HepG2 (cell line): ENCODE data around the gene MBD3L3. TPM values are rescaled to one million over a fixed set of nuclear protein-coding genes. Genes with fewer than 3 reads are reported as not detected.
A peak's percentile ranks its signal among the peaks of the same experiment; 100 is the strongest.

ENCODE experiments used
- ARID2 ChIP-seq: sonication (generic); formaldehyde crosslinking; IDR thresholded peaks from 2 replicates; pipeline ENCODE4 v1.8.1; 2022; ENCODE audit warnings: mild to moderate bottlenecking, missing genetic modification reagents, borderline replicate concordance
- ELF4 ChIP-seq: sonication (generic); formaldehyde crosslinking; IDR thresholded peaks from 2 replicates; pipeline ENCODE4 v1.5.0; 2020; ENCODE audit warnings: missing genetic modification reagents, mild to moderate bottlenecking, moderate library complexity, borderline replicate concordance
- HNRNPK ChIP-seq: fragments of 200-400 bp; formaldehyde crosslinking; IDR thresholded peaks from 2 replicates; pipeline ENCODE4 v1.6.1; 2018; ENCODE audit warnings: low read length, low read depth, moderate library complexity, mild to moderate bottlenecking; ENCODE audit not compliant: poor library complexity, severe bottlenecking
- MAF1 ChIP-seq: sonication (generic); formaldehyde crosslinking; IDR thresholded peaks from 2 replicates; pipeline ENCODE4 v1.5.0; 2020; ENCODE audit warnings: missing genetic modification reagents, borderline replicate concordance
- MED1 ChIP-seq: sonication (generic); formaldehyde crosslinking; IDR thresholded peaks from 2 replicates; pipeline ENCODE4 v1.4.0; 2020; ENCODE audit warnings: missing genetic modification reagents
- NFYC ChIP-seq: IDR thresholded peaks from 2 replicates; pipeline ENCODE4 v1.6.1; 2016; ENCODE audit warnings: missing genetic modification reagents, missing compliant biosample characterization
- PCBP2 ChIP-seq: fragments of 200-400 bp; formaldehyde crosslinking; optimal IDR thresholded peaks from 2 replicates; pipeline ENCODE3; 2018; ENCODE audit warnings: low read length, low read depth; ENCODE audit not compliant: poor library complexity, severe bottlenecking
- PHF8 ChIP-seq: sonication (generic); formaldehyde crosslinking; IDR thresholded peaks from 2 replicates; pipeline ENCODE4 v1.5.0; 2020; ENCODE audit warnings: missing genetic modification reagents
- PRDM4 ChIP-seq: sonication (generic); formaldehyde crosslinking; IDR thresholded peaks from 2 replicates; pipeline ENCODE4 v1.9.0; 2021; ENCODE audit warnings: missing genetic modification reagents, borderline replicate concordance
- RAD21 ChIP-seq: fragments of 450-650 bp; formaldehyde crosslinking; IDR thresholded peaks from 2 replicates; pipeline ENCODE4 v1.5.0; 2020; ENCODE audit warnings: mild to moderate bottlenecking
- RCOR2 ChIP-seq: IDR thresholded peaks from 2 replicates; pipeline ENCODE4 v1.6.1; 2016; ENCODE audit warnings: missing biosample characterization, missing genetic modification reagents
- RERE ChIP-seq: IDR thresholded peaks from 2 replicates; pipeline ENCODE4 v1.6.1; 2016; ENCODE audit warnings: low read depth, missing genetic modification reagents, missing compliant biosample characterization
- SAFB2 ChIP-seq: sonication (generic); formaldehyde crosslinking; IDR thresholded peaks from 2 replicates; pipeline ENCODE4 v1.5.1; 2020; ENCODE audit warnings: missing genetic modification reagents, low read depth, mild to moderate bottlenecking, borderline replicate concordance
- TFDP1 ChIP-seq: IDR thresholded peaks from 2 replicates; pipeline ENCODE4 v1.6.1; 2016; ENCODE audit warnings: missing compliant biosample characterization, missing genetic modification reagents, borderline replicate concordance
- THYN1 ChIP-seq: sonication (generic); formaldehyde crosslinking; IDR thresholded peaks from 2 replicates; pipeline ENCODE4 v1.8.1; 2023; ENCODE audit warnings: low read depth, mild to moderate bottlenecking, moderate library complexity, missing genetic modification reagents, borderline replicate concordance
- ZBTB43 ChIP-seq: sonication (generic); formaldehyde crosslinking; conservative IDR thresholded peaks from 2 replicates; pipeline ENCODE4 v1.4.0; 2020; ENCODE audit warnings: missing genetic modification reagents
- ZBTB8A ChIP-seq: sonication (generic); formaldehyde crosslinking; IDR thresholded peaks from 2 replicates; pipeline ENCODE4 v1.4.0; 2020; ENCODE audit warnings: mild to moderate bottlenecking, low read depth, missing genetic modification reagents, borderline replicate concordance
- polyA plus RNA-seq, 8 experiments: library from polyadenylated mRNA; depleted of rRNA in 3 of 8; stranded (reverse) in 7 of 8; unstranded in 1 of 8; fragments of >200 nt; fragmentation: Illumina TruSeq in 4 of 8; extraction: Trizol in 4 of 8; gene quantifications; 2 replicates each; pipeline versions ENCODE4 v1.2.1 to v1.2.3, GENCODE V29; 2011 to 2016; ENCODE audit warnings: low read depth in 4 of 8, missing spikeins in 1 of 8, mixed read lengths in 1 of 8; ENCODE audit not compliant: insufficient read depth in 1 of 8
- total RNA-seq, 5 experiments: library from RNA; depleted of rRNA; stranded (reverse); fragments of >200 nt; fragmentation: Illumina TruSeq; extraction: Trizol; gene quantifications; 2 replicates each; pipeline ENCODE4 v1.2.3, GENCODE V29; 2016; ENCODE audit warnings: low read depth in 1 of 5

MBD3L3 gene
- total and polyA plus RNA-seq, 2 of the 13 experiments (the other 11 are each of a cell fraction or from before 2014, with no cell fraction given) = not detected

GRCh38 chr19:7098701-7099596 is 40.5 kb upstream of the MBD3L3 start (continued):
- no peak for TF ChIP-seq RCOR2 (CRISPR knock-in tag)
- no peak for TF ChIP-seq PCBP2
- TF ChIP-seq ZBTB8A (CRISPR knock-in tag) = no peak
- TF ChIP-seq THYN1 (CRISPR knock-in tag) = 0 out of 2 replicates have a peak, but pooled peaks have one; percentile 38
- TF ChIP-seq NFYC = no peak; the same call in 1 of the 2 replicates
- TF ChIP-seq SAFB2 (CRISPR knock-in tag) = 0 out of 2 replicates have a peak, but pooled peaks have one; percentile 17
- 0 out of 2 replicates have a peak, but pooled peaks have one; percentile 44 for TF ChIP-seq ZBTB43 (CRISPR knock-in tag)
- no peak for TF ChIP-seq ELF4 (CRISPR knock-in tag)
- peak; percentile 50; the same call in 1 of the 2 replicates for TF ChIP-seq MAF1 (CRISPR knock-in tag)
- peak; percentile 35 for TF ChIP-seq TFDP1
- TF ChIP-seq HNRNPK = peak; percentile 60
- no peak for TF ChIP-seq PRDM4 (CRISPR knock-in tag)
- no peak; the same call in 1 of the 2 replicates for TF ChIP-seq MED1
- TF ChIP-seq RAD21 (CRISPR knock-in tag) = no peak
- peak; percentile 80 for TF ChIP-seq PHF8
- TF ChIP-seq ARID2 = no peak
- no peak for TF ChIP-seq RERE (CRISPR knock-in tag)
